HepG2 (cell line): Measurements from ENCODE around the gene BTBD6. TPM values are rescaled to one million over a fixed set of nuclear protein-coding genes. Genes with fewer than 3 reads are reported as not detected.

Experiments used
- ARID4A ChIP-seq: sonication (generic); formaldehyde crosslinking; IDR thresholded peaks from 2 replicates; pipeline ENCODE4 v1.5.0; 2020; ENCODE audit warnings: mild to moderate bottlenecking, missing genetic modification reagents, borderline replicate concordance
- DZIP1 ChIP-seq: sonication (generic); formaldehyde crosslinking; IDR thresholded peaks from 2 replicates; pipeline ENCODE4 v1.5.0; 2020; ENCODE audit warnings: mild to moderate bottlenecking, missing genetic modification reagents
- MXD1 ChIP-seq: sonication (generic); formaldehyde crosslinking; IDR thresholded peaks from 2 replicates; pipeline ENCODE4 v1.4.0; 2020; ENCODE audit warnings: mild to moderate bottlenecking, missing genetic modification reagents
- PAXIP1 ChIP-seq: sonication (generic); formaldehyde crosslinking; conservative IDR thresholded peaks from 2 replicates; pipeline ENCODE4 v1.4.0; 2020; ENCODE audit warnings: mild to moderate bottlenecking, missing genetic modification reagents, moderate library complexity
- TRAFD1 ChIP-seq: sonication (generic); formaldehyde crosslinking; IDR thresholded peaks from 2 replicates; pipeline ENCODE4 v1.5.1; 2020; ENCODE audit warnings: missing genetic modification reagents, mild to moderate bottlenecking, borderline replicate concordance
- ZFP90 ChIP-seq: sonication (generic); formaldehyde crosslinking; IDR thresholded peaks from 2 replicates; pipeline ENCODE4 v1.8.0; 2022; ENCODE audit warnings: missing genetic modification reagents, mild to moderate bottlenecking, inconsistent platforms, borderline replicate concordance
- ZNF280B ChIP-seq: sonication (generic); formaldehyde crosslinking; IDR thresholded peaks from 2 replicates; pipeline ENCODE4 v1.5.0; 2020; ENCODE audit warnings: missing genetic modification reagents, mild to moderate bottlenecking, borderline replicate concordance
- ZNF331 ChIP-seq: sonication (generic); formaldehyde crosslinking; IDR thresholded peaks from 2 replicates; pipeline ENCODE4 v1.4.0; 2020; ENCODE audit warnings: missing genetic modification reagents
- ZNF337 ChIP-seq: sonication (generic); formaldehyde crosslinking; IDR thresholded peaks from 2 replicates; pipeline ENCODE4 v1.5.1; 2020; ENCODE audit warnings: missing genetic modification reagents, low read depth, mild to moderate bottlenecking, borderline replicate concordance
- polyA plus RNA-seq, 8 experiments: library from polyadenylated mRNA; depleted of rRNA in 3 of 8; stranded (reverse) in 7 of 8; unstranded in 1 of 8; fragments of >200 nt; fragmentation: Illumina TruSeq in 4 of 8; extraction: Trizol in 4 of 8; gene quantifications; 2 replicates each; pipeline versions ENCODE4 v1.2.1 to v1.2.3, GENCODE V29; 2011 to 2016; ENCODE audit warnings: low read depth in 4 of 8, missing spikeins in 1 of 8, mixed read lengths in 1 of 8; ENCODE audit not compliant: insufficient read depth in 1 of 8
- total RNA-seq, 5 experiments: library from RNA; depleted of rRNA; stranded (reverse); fragments of >200 nt; fragmentation: Illumina TruSeq; extraction: Trizol; gene quantifications; 2 replicates each; pipeline ENCODE4 v1.2.3, GENCODE V29; 2016; ENCODE audit warnings: low read depth in 1 of 5

Gene BTBD6
- total and polyA plus RNA-seq, 2 of the 13 experiments (the other 11 are each of a cell fraction or from before 2014, with no cell fraction given), result not detected

- TF ChIP-seq PAXIP1 (no peak), MXD1 (CRISPR knock-in tag) (peak; percentile 35; the same call in 1 of the 2 replicates), ARID4A (CRISPR knock-in tag) (peak; percentile 12), DZIP1 (CRISPR knock-in tag) (no peak), ZNF331 (CRISPR knock-in tag) (no peak; the same call in none of the 2 replicates), ZNF280B (peak; percentile 32; the same call in 1 of the 2 replicates), TRAFD1 (no peak), ZNF337 (CRISPR knock-in tag) (no peak), ZFP90 (CRISPR knock-in tag) (no peak)
These were observed 51.6 kb downstream of the BTBD6 start (continued) for GRCh38 chr14:105299654-105300541.
